Activated naive CD8-positive, alpha-beta T cell treated with anti-CD3 and anti-CD28 coated beads, Interleukin-2, amount 50 U/mL, for 24 hours (primary cell): ENCODE results near the gene RIT1.
"Not testable (repeated sequence)": the region's sequence is repeated elsewhere in the genome, so short reads cannot be mapped to it uniquely, and the experiment has no call there.

Experiments used
- ATAC-seq: fragments of 150-1000 bp; cut with Tn5 transposase; one replicate; pipeline ENCODE4 v1.10.0; 2021
- DNase-seq: peaks from one replicate; pipeline ENCODE4 v3.0.0; 2021
- H3K27ac Mint-ChIP-seq: one replicate; pipeline ENCODE4 v1.8.0; 2021; ENCODE audit warnings: mild to moderate bottlenecking, mixed read lengths
- H3K27me3 Mint-ChIP-seq: one replicate; pipeline ENCODE4 v1.8.0; 2021; ENCODE audit warnings: mixed read lengths
- H3K36me3 Mint-ChIP-seq: one replicate; pipeline ENCODE4 v1.8.0; 2021; ENCODE audit warnings: low read depth, mixed read lengths
- H3K4me1 Mint-ChIP-seq: one replicate; pipeline ENCODE4 v1.8.0; 2021; ENCODE audit warnings: mixed read lengths
- H3K4me3 Mint-ChIP-seq: one replicate; pipeline ENCODE4 v1.8.0; 2021; ENCODE audit warnings: mild to moderate bottlenecking, moderate library complexity, mixed read lengths
- H3K9me3 Mint-ChIP-seq: one replicate; pipeline ENCODE4 v1.8.0; 2021; ENCODE audit warnings: mixed read lengths

Gene RIT1

DNA sequence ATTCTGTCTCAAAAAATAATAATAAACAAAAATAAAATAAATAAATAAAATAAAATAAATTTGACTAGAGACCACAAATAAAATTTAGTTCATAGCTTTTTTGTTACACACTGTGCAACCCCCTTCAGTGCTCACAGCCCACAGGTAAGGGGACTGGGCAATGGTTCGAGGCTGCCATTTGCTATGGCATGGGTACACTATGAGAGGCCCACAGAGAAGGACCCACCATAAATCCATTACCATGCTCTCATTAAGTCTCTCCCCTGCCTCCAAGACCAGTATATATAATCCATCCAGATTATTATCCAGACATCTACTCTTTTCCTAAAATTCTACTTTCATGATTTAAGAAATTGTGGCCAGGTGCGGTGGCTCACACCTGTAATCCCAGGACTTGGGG is 8.7 kb upstream of the RIT1 start:
- Mint-ChIP-seq H3K9me3 (no peaks in the 10 kb centered on the region), H3K4me1 (peaks cover 5% of the 10 kb centered on the region), H3K4me3 (no peak overlapping the region), H3K27ac (no peak overlapping the region), H3K36me3 (peaks cover 68% of the 10 kb centered on the region), H3K27me3 (no peaks in the 10 kb centered on the region)
- ATAC-seq (no peak), DNase-seq (no peak)

DNA sequence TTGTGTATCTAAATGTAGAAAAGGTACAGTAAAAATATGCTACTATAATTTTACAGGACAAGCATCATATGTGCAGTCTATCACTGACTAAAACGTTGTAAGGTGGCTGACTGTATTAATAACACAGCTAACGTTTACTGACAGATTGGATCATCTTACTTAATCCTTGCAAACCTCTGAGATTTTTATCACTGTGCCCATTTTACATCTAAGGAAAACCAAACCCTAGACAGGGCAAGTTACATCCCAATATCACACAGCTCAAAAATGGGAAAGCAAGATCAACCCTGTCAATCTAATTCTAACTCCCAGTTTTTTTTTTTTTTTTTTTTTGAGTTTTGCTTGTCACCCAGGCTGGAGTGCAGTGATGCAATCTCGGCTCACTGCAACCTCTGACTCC is 7.5 kb upstream of the RIT1 start:
- H3K4me3 Mint-ChIP-seq: no peak overlapping the region
- H3K9me3 Mint-ChIP-seq: no peaks in the 10 kb centered on the region
- ATAC-seq: no peak
- peaks cover 5% of the 10 kb centered on the region for H3K4me1 Mint-ChIP-seq
- no peak for DNase-seq
- no peaks in the 10 kb centered on the region for H3K27me3 Mint-ChIP-seq
- peaks cover 74% of the 10 kb centered on the region for H3K36me3 Mint-ChIP-seq
- no peak overlapping the region for H3K27ac Mint-ChIP-seq

- H3K36me3 Mint-ChIP-seq: peaks cover 70% of the 10 kb centered on the region
- no peaks in the 10 kb centered on the region for H3K9me3 Mint-ChIP-seq
- no peak for ATAC-seq
- no peak for DNase-seq
- H3K27me3 Mint-ChIP-seq: no peaks in the 10 kb centered on the region
- peaks cover 30% of the 10 kb centered on the region for H3K4me1 Mint-ChIP-seq
- no peak overlapping the region for H3K27ac Mint-ChIP-seq
- H3K4me3 Mint-ChIP-seq: no peak overlapping the region
Measured at GRCh38 chr1:155913969-155914757, 3.0 kb upstream of the RIT1 start.

- peak overlapping the region; percentile 87 for H3K4me3 Mint-ChIP-seq
- peaks cover 27% of the 10 kb centered on the region for H3K4me1 Mint-ChIP-seq
- H3K9me3 Mint-ChIP-seq: no peaks in the 10 kb centered on the region
- peak; percentile 9 for DNase-seq
- H3K27me3 Mint-ChIP-seq: no peaks in the 10 kb centered on the region
- no peak for ATAC-seq
- H3K27ac Mint-ChIP-seq: peak overlapping the region; percentile 90
- peaks cover 69% of the 10 kb centered on the region for H3K36me3 Mint-ChIP-seq
Measured at GRCh38 chr1:155912056-155912536, 947 bp upstream of the RIT1 start.

DNA sequence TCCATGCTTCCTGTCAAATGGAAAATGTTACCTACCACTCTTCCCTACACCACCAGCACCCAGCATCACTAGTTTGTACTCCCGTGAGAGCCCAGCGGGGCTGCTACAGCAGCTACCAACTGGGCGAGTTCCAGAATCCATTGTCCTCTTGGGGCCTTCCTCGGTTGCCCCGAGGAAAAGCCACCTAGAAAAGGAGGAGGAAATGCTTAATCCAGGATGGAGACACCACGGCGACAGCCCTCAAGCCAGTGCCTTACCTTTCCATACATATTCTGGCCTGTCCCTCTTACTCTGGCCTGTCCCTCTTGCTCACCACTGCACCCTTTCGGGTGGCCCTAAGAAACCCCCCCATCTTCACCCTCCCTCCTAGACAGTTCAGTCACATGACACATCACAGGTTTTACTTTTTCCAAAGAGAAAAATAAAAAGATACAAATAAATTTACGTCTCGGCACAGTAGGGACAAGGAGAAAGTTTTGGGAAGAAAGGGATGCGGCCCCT is 478 bp downstream of the RIT1 start:
- Mint-ChIP-seq H3K9me3 (no peaks in the 10 kb centered on the region), H3K4me1 (peaks cover 27% of the 10 kb centered on the region), H3K36me3 (peaks cover 57% of the 10 kb centered on the region), H3K27me3 (no peaks in the 10 kb centered on the region), H3K27ac (peak overlapping the region; percentile 90), H3K4me3 (peak overlapping the region; percentile 87)
- ATAC-seq: no peak
- DNase-seq: peak; percentile 15

DNA sequence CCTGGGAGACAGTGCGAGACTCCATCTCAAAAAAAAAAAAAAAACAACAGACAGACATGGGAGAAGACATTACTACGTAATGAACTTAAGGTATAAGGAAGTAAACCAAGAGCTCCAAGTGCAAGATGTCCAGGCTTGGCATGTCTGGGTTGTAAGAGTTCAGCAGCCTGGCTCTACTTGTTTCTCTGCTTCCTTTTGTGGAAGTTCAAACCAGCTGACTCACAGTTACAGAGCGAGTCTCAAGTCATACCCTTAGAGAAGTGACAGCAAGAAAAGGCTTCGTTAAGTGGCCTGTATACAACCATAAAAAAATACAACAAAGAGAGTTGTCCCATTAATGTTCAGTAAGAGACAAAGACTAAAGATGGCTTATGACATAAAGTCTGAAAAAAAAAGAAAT is 1.3 kb downstream of the RIT1 start:
- H3K4me3 Mint-ChIP-seq: peak overlapping the region; percentile 87
- no peak for DNase-seq
- peaks cover 52% of the 10 kb centered on the region for H3K36me3 Mint-ChIP-seq
- no peak for ATAC-seq
- peak overlapping the region; percentile 90 for H3K27ac Mint-ChIP-seq
- no peaks in the 10 kb centered on the region for H3K27me3 Mint-ChIP-seq
- no peaks in the 10 kb centered on the region for H3K9me3 Mint-ChIP-seq
- H3K4me1 Mint-ChIP-seq: peaks cover 27% of the 10 kb centered on the region

GRCh38 chr1:155904261-155904660 is 6.9 kb downstream of the RIT1 start:
- Mint-ChIP-seq H3K27me3 (no peaks in the 10 kb centered on the region), H3K4me3 (no peak overlapping the region), H3K36me3 (peaks cover 44% of the 10 kb centered on the region), H3K4me1 (peaks cover under 1% of the 10 kb centered on the region), H3K27ac (no peak overlapping the region), H3K9me3 (no peaks in the 10 kb centered on the region)
- DNase-seq (no peak), ATAC-seq (no peak)

GRCh38 chr1:155900161-155900560 is 11.0 kb downstream of the RIT1 start:
- Mint-ChIP-seq H3K4me1 (no peaks in the 10 kb centered on the region), H3K27me3 (no peaks in the 10 kb centered on the region), H3K36me3 (peaks cover 41% of the 10 kb centered on the region), H3K9me3 (no peaks in the 10 kb centered on the region), H3K4me3 (no peak overlapping the region), H3K27ac (no peak overlapping the region)
- no peak for ATAC-seq
- no peak for DNase-seq

DNA sequence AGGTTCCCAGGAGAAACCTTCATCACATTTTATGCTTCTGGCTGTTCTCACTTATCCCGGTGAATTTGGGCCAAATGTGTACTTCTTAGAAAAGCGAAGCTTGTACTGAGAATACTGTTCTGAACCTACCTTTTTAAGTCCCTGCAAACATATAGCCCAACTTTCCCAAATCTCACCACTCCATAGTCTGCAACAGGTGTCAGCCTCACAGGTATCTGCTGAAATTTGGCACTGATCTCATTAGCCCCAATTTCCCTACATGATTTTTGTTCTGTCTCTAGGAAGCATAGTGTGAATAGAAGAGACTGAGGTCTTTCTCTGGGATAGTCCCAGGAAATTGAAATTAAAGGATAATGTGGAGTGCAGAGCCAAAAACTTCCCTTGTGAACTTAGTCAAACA is 11.5 kb downstream of the RIT1 start:
- H3K27ac Mint-ChIP-seq: no peak overlapping the region
- ATAC-seq: no peak

GRCh38 chr1:155898888-155899287 is 12.3 kb downstream of the RIT1 start:
- Mint-ChIP-seq H3K9me3 (no peaks in the 10 kb centered on the region), H3K27ac (no peak overlapping the region), H3K27me3 (no peaks in the 10 kb centered on the region), H3K36me3 (peaks cover 33% of the 10 kb centered on the region), H3K4me3 (no peak overlapping the region), H3K4me1 (peaks cover 3% of the 10 kb centered on the region)
- no peak for DNase-seq
- ATAC-seq: no peak

More for the DNA sequence above, 11.5 kb downstream of the RIT1 start:
- Mint-ChIP-seq H3K9me3 (no peaks in the 10 kb centered on the region), H3K4me3 (no peak overlapping the region), H3K36me3 (peaks cover 39% of the 10 kb centered on the region), H3K4me1 (no peaks in the 10 kb centered on the region), H3K27me3 (no peaks in the 10 kb centered on the region)
- DNase-seq: no peak

- ATAC-seq (no peak), DNase-seq (no peak)
- Mint-ChIP-seq H3K36me3 (peaks cover 30% of the 10 kb centered on the region), H3K4me3 (no peak overlapping the region), H3K9me3 (no peaks in the 10 kb centered on the region), H3K27me3 (no peaks in the 10 kb centered on the region), H3K4me1 (peaks cover 13% of the 10 kb centered on the region), H3K27ac (peak overlapping the region; percentile 27)
Measured at GRCh38 chr1:155897746-155898145, 13.4 kb downstream of the RIT1 start.

DNA sequence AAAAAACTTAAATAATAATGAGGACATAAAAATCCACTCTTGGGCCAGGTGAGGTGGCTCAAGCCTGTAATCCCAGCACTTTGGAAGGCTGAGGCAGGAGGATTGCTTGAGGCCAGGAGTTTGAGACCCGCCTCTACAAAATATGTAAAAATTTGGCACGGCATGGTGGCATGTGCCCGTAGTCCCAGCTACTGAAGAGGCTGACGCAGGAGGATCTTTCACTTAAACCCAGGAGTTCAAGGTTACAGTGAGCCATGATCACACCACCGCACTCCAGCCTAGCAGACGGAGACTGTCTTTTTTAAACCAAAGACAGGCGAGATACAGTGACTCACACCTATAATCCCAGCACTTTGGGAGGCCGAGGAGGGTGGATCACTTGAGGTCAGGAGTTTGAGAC is 14.7 kb downstream of the RIT1 start:
- not testable (repeated sequence) for ATAC-seq, H3K9me3 Mint-ChIP-seq, H3K4me3 Mint-ChIP-seq, H3K27ac Mint-ChIP-seq, H3K27me3 Mint-ChIP-seq, DNase-seq
- Mint-ChIP-seq H3K36me3 (peaks cover 30% of the 10 kb centered on the region), H3K4me1 (peaks cover 13% of the 10 kb centered on the region)

GRCh38 chr1:155895617-155896016 is 15.5 kb downstream of the RIT1 start:
- ATAC-seq, DNase-seq, H3K9me3 Mint-ChIP-seq, H3K27ac Mint-ChIP-seq, H3K27me3 Mint-ChIP-seq, H3K4me3 Mint-ChIP-seq: not testable (repeated sequence)
- Mint-ChIP-seq H3K36me3 (peaks cover 29% of the 10 kb centered on the region), H3K4me1 (peaks cover 13% of the 10 kb centered on the region)

DNA sequence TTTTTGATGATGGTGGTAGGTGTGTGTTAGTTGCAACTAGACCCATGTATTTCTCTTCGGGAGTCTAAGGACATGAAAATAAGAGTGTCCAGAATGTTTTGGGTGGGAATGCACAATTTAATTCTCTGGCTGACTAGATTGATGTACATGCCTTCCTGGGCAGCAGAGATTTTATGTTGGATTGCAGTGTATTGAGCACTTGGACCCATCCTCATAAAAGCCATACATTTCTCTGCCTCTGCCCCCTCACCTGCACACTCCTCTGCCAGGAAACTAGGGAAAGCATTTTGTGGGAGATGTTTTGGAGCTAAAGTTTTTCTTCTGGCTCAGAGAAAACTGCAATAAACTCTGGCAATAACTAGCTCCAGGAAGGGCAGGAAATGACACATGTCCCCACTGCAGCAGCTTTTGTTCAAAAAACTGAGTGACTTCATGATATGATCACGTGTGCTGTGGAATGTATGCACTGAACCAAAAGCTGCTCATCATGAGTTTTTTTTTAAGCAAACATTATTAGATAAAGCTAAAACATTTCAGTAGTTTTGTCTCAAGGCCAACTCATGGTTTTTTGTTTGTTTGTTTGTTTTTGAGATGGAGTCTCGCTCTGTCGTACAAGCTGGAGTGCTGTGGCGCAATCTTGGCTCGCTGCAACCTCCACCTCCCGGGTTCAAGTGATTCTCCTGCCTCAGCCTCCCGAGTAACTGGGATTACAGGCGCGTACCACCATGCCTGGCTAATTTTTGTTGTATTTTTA is 17.6 kb downstream of the RIT1 start:
- no peak overlapping the region for H3K4me3 Mint-ChIP-seq
- H3K9me3 Mint-ChIP-seq: no peaks in the 10 kb centered on the region
- peaks cover 13% of the 10 kb centered on the region for H3K4me1 Mint-ChIP-seq
- H3K36me3 Mint-ChIP-seq: peaks cover 9% of the 10 kb centered on the region
- no peak overlapping the region for H3K27ac Mint-ChIP-seq
- H3K27me3 Mint-ChIP-seq: no peaks in the 10 kb centered on the region
- ATAC-seq (peak; percentile 46), DNase-seq (no peak)

- Mint-ChIP-seq H3K36me3 (peaks cover 5% of the 10 kb centered on the region), H3K4me3 (no peak overlapping the region), H3K27me3 (no peaks in the 10 kb centered on the region), H3K9me3 (no peaks in the 10 kb centered on the region), H3K27ac (no peak overlapping the region), H3K4me1 (peaks cover 13% of the 10 kb centered on the region)
- ATAC-seq: no peak
- DNase-seq: no peak
Measured at GRCh38 chr1:155892796-155893195, 18.4 kb downstream of the RIT1 start.
